ENCODE measurements around the gene ADGRD1.
"Not testable (repeated sequence)": the region's sequence is repeated elsewhere in the genome, so short reads cannot be mapped to it uniquely, and the experiment has no call there.

The ADGRD1 gene

DNA sequence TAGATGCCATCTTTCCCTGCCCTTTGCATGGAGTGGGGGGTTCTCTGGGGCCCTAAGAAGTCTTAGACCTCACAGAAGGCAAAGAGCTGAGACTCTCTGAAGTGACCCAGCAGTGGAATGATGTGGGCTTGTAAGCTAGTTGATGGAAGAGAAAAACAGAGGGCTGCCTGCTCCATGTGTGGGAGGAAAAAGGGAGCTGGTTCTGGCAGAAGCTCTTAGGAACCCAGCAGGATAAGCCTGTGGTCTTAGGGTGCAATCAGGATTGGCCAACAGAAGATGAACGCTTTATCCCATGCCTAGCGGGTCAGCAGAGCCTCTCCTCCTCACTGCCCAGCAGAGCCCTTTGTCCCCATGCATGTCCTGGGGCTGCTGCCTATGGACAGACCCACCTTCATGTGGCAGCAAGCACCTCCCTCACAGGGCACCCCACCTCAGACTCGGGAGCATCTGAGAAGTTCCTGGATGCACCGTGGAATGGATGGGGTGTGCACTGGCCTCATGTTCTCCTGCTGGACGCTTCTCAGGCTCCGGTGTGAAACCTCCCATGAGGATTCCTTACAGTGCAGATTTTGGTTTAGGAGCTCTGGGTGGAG is 152.7 kb downstream of the ADGRD1 start:
- no peak for DNase-seq

DNA sequence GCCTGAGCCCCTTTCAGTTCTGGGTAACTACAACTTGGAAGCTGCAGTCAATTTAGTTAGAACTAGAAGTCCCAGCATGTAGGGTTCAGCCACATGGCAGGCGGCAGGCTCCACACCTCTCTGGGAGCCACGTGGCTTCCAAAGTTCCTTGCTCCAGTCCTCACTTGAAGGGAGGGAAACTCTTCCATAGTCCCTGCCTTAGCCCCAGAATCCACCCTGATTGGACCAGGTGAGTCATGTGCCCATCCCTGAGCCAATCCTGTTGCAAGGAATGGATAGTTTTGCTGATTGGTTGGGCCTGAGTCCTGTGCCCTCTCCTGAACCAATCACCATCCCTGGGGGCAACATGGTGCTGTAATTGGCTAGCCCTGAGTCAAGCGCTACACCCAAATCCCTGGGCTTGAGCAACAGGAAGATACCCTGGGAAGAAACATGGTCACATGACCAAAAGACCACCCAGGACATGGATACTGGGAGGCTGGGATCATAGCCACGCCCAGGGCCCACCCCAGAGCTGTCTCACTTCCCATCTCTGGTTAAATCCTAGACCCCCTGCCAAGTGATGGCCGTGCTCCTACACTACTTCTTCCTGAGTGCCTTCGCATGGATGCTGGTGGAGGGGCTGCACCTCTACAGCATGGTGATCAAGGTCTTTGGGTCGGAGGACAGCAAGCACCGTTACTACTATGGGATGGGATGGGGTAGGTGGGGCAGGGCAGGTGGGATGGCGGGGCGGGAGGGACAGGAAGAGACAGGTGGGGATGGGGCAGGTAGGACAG is 154.7 kb downstream of the ADGRD1 start:
- DNase-seq = no peak

DNA sequence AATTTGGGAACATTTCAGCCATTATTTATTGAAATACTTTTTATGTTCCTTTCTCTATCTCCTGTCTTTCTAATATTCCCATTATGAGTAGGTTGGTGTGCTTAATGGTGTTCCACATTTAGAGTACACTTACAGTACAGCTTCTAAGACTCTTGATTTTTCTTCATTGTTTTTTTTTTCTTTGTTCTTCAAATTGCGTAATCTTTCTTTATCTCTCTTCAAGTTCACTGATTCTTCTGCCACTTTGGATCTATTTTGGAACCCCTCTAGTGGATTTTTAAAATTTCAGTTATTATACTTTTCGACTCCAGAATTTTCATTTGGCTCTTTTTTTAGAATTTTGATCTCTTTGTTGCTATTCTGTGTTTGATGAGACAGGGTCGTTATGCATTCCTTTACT is 157.7 kb downstream of the ADGRD1 start:
- no peak for DNase-seq

DNA sequence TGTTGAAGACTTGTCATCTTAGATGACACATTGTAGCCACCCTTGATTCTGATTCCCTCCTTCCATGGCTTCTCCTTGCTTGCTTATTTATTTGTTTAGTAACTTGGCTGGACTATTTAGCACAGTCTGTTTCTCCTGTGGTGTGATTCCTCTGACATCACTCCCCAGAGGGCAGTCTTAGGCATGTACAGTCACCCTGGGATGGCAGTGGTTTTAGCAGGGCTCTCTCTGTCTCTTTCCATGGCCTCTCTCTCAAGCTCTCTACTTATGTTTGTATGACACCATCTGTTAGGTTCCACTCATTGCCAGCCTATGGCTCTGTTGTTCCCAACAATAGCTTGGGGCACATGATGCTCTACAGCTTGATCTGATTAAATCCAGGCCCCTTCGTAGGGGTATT is 158.3 kb downstream of the ADGRD1 start:
- no peak for DNase-seq

DNA sequence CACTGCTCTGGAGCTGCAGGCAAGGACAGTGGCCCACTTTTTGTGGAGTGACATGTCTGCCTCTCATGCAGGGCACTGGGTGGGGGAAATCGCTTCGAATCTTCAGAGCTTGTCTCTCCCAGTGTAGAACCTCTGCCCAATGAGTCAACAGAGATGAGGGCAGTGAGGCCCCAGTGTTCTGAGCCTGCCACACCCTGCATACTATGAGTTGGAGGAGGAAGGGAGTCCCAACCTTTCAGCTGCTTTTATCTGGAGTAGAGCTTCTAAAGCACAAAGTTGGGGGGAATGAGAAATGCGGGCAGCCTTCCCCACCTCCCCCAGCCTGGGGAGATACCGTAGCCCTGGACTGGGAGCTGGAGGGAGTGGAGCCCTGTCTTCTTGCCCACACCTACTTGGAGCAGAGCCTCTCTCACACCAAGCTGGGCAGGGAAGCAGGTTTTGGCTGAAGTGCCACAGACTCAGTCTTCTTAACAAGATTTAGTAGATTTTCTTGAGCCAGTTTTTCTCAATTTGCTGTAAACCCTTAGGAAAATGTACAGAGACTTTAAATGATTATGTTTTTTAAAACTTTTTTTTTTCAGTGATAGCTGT is 159.1 kb downstream of the ADGRD1 start:
- no peak for DNase-seq

DNA sequence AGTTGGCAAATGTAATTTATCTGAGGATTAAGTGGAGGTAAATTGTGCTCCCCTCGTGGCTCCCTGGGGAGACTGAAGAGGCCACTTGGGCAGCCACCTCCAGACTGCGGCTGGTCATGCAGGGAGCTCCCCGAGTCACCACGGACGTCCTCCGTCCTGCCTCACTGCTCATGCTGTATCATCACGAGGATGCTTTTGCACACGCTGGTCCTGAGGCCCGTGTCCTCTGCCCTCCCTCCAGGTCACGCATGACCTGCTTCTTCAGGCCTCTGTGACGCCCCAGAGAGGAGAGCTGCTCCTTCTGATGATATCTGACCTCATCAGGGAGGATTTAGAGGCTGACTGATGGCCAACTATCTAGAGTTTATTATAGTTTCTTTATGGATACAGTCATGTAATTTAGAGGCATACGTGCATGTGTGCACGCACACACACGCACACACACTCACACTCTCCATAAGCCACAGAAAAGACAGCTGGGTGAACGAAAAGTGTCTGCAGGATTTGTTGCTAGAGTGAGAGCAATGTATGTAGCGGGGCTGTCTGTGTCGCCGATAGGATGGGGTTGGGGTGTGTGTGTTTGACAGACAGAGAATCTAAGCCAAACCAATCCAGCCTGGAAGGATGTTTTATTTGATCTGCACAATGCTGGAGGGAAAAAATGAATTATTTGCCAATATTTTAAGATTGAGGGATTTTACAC is 160.0 kb downstream of the ADGRD1 start:
- DNase-seq = no peak

DNA sequence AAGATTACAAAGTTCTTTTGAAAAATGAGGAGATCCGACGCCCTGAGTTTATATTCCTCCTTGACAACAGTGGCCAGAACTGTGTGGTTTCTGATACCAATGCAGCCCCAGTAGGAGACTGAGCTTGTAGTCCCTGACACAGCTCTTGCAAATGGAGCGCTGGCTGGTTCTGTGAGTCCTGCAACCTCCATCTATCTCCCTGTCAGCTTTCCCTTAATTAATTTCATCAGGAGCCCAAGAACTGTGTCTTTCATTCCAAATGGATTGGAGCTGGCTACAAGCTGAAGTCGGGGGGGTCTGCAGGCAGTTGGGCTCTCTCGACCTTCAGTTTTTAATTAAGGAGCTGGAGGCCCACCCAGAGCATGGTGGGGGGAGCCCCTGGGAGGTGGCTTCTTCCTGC is 160.6 kb downstream of the ADGRD1 start:
- no peak for DNase-seq

DNA sequence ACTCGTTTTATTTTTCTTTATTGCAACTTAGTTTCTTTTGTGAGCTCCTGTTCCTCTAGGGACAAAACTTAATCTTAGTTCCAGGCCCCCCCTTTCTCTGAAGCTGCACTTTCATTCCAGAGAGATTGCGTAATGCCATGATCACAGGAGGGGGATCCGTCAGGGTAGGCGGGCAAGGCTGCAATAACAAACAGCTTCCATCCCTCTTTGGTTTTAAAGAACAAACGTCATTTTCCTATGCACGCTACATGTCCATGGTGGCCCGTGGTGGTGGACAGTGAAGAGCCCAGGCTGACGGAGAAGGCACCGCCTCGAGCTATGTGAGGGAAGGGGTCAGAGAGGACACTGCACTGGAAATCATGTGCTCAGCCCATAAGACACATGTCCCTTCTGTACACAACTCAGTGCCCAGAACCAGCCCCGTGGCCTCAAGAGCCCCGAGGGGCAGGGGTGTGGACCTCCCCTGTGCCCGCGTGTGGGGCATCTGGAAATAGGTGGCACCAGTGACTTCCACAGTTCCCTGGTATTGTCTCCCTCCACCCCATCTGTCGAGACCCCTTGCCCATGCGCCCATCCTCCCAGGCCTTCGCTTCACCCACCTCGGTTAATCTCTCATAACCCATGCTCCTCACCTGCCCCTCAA is 161.4 kb downstream of the ADGRD1 start:
- no peak for DNase-seq

DNA sequence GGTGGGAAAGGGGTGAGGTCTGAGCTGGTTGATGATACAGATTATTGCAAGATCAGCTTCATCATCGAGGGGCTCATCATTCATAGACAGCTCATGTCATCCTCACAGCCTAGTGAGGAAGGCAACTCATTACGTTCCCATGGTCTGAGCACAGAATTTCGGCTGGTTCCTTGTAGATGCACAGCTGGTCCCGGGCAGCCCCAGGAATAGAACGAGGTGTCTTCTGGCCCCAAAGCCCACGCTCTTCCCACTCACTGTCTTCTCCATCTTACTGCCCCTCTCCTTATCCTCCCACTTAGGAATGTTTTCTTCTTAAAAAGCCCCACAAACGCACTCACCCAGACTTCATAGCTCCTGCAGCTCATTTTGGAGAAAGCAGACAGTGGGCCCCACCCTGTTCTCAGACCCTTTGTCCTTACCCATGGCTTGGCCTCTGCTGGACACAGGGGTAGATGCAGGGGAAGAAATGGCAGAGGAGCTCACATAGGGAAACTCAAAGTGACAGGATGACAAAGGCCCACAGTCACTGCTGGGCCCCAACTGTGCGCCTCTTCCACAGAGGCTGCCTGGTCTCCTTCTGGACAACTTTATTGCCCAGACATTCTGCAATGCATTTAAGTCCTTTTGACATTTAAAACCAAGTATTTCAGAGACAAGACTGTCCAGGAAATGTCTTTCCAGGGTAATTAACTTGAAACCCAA is 162.2 kb downstream of the ADGRD1 start:
- no peak for DNase-seq

DNA sequence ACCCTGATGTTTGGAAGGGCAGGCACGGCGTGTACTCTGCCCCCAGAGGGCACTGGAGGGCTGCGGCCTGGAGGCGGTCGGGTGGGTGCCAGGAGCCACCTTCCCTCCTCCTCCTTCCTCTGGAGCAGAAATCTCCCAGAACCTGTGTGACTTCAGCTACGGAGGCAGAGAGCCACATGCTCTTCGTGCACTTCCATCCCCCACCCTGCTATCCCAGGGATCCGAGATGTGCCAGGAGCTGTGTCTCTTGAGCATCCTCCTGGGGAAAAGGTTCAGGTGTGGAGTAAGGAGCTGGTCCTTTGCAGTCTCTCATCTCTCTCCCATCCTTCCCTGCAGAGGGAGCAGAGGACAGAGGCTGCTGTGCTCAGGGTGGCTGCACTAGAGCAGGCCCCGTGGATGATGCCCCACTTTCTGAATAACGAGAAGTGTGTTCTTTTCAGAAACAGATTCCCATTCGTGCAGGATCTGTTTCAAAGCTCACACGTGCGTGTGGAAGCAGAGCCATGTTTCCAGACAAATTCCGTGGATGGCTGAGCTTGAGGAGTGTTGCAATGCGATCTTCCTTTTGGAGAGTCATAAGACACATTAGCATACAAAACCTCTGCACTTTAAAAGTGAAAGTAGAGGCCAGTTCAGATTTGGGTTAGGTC is 162.9 kb downstream of the ADGRD1 start:
- DNase-seq = no peak

DNA sequence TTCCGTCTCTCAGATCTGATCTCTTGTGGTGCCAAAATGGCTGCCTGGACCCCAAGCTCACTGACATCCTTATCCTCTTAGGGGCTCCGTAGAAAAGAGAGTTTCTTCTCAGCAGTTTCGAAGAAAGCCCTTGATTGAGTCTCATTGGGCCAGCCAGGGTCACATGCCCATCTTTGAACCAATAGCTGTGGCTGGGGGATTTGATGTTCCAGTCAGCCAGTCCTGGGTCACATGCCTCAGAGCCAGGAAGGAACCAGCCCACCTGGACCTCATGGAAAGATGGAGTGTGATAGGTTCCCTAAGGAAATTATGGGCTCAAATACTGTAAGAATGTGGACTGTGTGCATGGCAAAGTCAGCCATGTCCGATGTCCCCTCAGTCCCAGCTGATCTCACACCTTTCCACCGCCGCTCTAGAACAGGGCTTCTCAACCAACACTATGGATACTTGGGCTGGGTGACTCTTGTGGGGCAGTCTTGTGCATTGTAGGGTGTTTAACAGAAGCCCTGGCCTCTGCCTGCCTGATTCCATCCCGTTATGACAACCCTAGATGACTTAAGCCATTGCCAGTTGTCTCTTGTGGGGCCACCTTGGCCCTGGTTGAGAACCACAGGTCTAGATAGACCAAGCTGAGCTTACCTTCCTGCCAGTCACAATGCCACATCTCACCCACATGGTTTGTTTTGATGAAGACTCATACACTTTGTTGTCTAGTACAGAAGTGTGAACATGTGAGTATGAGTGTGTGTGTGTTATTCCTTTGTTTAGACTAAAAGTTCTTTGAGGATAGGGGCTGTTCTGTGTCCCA is 163.9 kb downstream of the ADGRD1 start:
- no peak for DNase-seq

DNA sequence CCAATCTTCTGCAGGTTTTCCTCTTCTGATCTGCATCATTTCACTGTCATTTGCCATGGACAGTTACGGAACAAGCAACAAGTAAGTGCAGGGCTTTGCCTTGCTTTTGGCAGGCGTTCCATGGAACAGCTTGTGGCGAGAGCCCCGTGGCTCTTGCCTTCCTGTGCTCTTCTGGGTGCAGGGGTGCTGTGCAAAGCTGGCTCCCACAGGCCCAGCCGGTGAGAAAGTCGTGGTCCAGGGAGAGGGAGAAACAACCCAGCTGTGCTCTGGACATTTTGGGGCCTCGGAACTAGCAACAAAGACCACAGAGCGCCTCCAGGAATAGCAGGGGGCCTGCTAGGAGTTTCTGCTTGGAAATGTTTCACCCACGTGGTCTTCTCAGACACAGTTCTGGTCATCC is 164.7 kb downstream of the ADGRD1 start:
- DNase-seq = no peak

DNA sequence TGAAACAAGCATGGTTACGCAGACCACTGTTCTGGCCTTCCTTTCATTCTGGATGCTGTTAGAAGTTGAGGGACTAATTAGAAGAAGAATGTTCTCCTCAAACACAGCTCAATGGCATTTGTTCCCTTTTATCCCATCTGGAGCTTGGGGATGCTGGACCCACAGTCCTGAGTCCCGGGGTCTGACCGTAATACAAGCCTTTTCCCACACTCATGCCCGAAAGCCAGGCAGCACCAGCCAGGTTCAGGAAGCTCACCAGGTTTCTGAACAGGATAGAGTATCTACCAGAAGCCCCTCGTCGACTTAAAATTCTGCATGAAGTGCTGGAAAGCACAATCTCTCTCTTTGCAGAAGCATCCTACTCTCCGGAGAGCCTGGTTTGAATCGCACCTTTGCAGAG is 165.6 kb downstream of the ADGRD1 start:
- not testable (repeated sequence) for DNase-seq

DNA sequence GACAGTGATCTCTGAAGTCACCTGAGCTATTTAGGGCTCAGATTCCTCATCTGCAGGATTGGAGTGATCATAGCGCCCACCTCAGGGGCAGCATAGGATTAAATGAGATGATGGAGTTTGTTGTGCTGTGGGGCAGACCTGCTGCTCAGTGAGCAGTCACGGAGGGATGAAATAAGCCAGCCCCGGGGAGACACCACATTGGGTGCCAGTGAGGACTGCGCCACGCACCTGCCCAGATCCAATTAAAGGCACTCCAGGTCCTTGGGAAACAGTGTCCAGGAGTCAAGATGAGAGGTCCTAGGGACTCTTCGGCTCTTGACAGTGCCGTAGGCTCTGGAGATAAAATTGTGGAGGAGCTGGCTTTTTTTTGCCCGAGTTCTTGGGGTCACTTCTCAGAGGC is 166.2 kb downstream of the ADGRD1 start:
- no peak for DNase-seq

DNA sequence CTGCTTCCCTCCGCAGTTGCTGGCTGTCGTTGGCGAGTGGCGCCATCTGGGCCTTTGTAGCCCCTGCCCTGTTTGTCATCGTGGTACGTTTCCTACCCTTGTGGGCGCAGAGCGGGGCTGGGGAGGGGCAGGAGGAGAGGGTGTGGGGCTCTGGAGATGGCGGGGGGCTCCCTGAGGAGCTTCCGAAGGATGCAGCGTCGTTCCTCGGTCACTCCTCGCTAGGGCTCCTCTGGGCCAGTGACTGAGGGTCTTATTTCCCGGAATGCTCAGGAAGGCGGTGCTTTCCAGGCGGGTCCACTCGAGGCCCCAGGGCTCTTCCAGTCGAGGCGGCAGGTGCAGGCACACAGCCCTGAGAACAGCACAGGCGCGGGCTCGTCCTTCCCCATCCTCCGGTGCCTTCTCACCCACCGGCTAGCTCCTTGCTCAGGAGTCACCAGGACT is 167.1 kb downstream of the ADGRD1 start:
- no peak for DNase-seq

DNA sequence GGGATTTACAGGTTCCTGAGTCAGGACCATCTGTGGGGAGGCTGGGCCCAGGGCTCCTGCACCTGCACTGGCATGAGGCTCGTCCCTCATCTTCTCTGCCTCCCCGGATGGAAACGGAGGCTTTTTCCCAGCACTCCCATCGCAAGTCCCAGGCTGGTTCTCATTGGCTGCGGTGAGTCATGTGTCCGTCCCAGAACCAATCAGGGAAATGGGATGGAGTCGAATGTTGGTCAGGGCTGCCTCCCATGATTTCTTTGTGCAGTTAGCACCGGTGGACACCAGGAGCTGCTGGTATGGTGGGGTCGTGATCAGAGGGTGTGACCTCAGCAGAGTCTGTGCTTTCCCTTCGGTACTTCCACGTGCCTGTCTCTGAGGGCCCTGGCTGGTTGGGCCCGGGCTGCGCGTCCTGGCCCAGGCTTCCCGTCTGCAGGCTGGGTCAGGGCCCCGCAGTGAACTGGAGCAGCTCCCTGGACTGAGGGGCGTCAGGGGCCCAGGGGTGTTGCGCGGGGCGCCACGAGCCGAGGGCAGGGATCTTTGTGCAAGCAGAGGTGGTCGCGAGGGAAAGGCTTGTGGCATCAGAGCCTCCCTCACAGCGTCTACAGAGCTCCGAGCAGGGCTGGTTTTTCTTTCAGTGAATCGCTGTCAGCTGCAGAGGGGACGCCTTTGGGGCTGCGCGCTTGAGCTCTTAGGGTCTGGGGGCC is 168.1 kb downstream of the ADGRD1 start:
- no peak for DNase-seq

DNA sequence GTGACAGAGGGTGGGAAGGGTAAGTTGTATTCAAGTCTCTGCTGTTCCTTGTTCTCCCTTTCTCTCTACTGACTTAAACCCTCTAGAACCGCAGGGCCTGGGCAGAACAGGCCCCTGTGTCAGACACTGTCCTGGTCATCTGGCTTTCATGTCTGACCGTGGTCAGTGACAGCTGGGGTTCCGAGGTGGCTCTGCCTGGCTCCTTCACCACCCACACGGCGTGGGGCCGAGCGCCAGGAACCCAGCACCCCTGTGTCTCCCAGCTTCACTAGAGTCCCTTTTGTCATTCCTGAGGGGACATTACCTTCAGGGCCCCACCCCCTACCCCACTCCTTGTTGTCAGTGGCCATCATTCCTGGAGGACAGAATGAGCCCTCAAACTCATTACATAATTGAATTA is 168.9 kb downstream of the ADGRD1 start:
- no peak for DNase-seq

DNA sequence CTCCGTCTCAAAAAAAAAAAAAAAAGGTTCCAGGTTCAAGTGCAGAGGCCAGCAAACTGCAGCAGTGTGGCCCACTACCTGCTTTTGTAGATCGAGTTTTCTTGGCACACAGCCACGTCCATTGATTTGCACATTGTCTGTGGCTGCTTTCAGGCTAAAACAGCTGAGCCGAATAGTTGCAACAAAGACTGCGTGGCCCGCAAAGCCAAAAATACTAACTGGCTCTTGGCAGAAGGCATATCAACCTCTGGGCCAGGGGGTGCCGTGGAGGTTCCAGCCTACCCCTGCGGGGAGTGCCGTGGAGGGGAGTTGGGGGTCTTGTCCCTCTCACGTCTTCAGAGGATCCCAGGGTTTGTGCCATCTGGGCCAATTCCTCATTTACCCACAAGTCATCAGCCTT is 170.1 kb downstream of the ADGRD1 start:
- no peak for DNase-seq

DNA sequence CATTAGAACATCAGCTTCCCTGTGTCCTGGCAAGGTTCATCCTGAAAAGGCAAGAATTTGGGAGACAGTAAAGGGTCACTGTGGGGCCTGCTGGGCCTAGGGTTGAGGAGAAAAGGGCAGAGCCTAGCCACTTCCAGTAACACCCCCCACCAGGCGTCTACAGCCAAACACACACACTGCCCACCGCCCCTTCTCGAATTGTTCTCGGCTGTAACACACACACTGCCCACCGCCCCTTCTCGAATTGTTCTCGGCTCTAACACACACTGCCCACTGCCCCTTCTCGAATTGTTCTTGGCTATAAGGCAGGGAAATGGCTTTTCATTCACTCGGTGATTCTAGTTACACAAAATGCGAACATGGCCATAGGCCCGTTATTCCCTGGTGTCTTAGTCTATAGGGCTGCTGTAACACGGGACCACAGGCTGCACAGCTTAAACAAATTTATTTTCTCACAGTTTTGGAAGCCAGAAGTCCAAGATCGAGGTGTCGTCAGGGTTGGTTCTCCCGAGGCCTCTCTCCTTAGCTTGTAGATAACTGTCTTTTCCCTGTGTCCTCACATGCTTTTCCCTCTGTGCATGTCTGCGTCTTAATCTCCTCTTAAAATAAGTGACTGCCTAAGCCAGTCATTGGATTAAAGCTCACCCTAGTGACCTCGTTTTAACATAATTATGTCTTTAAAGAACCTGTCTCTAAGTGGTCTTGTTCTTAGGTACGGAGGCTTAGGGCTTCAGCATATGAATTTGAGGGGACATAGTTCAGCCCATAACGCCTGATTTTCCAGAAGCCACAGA is 171.0 kb downstream of the ADGRD1 start:
- no peak for DNase-seq
